ENCODE measurements around the gene TRIM5.
"Not testable (repeated sequence)": the region's sequence is repeated elsewhere in the genome, so short reads cannot be mapped to it uniquely, and the experiment has no call there.

The TRIM5 gene, protein sequence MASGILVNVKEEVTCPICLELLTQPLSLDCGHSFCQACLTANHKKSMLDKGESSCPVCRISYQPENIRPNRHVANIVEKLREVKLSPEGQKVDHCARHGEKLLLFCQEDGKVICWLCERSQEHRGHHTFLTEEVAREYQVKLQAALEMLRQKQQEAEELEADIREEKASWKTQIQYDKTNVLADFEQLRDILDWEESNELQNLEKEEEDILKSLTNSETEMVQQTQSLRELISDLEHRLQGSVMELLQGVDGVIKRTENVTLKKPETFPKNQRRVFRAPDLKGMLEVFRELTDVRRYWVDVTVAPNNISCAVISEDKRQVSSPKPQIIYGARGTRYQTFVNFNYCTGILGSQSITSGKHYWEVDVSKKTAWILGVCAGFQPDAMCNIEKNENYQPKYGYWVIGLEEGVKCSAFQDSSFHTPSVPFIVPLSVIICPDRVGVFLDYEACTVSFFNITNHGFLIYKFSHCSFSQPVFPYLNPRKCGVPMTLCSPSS

GRCh38 chr11:5684646-5685362 is at the start of gene TRIM5:
Gene TRIM5, minus strand, starts transcription at chr11:5685074. Its CDS starts 4,897 bp downstream, at chr11:5680177.
- DNase-seq: peak in 47 of 56 donors; percentile 6 to 78 (median 35)

GRCh38 chr11:5727691-5728090 is 42.8 kb upstream of the TRIM5 start:
- no peak for DNase-seq

DNA sequence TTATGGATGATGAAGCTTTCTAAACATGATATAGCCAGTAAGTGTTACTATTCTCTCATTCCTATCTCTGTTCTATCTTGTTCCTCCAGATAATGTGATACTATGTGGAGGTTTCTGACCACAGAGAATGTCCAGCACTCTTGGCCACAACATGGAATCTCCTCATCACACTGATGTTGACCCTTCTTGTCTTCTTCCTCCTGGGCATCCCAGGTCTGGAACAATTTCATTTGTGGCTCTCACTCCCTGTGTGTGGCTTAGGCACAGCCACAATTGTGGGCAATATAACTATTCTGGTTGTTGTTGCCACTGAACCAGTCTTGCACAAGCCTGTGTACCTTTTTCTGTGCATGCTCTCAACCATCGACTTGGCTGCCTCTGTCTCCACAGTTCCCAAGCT is 41.5 kb upstream of the TRIM5 start:
- no peak for DNase-seq

DNA sequence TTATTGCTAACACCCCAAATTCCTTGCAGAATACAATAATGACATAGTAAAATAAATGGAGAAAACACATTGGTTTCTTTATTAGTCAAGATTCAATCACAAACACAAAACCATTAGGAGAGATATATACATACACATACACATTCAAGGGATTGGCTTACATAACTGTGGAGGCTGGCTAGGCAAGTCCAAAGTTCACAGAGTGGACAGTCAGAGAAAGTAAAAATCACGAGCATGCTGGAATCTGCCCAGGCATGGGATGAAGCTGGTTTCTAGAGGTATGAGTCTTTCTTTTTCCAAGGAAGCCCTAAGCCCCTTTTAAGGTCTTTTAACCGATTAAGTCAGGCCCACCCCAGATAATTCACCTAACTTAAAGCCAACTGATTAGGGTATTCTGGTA is 37.7 kb upstream of the TRIM5 start:
- DNase-seq: no peak

DNA sequence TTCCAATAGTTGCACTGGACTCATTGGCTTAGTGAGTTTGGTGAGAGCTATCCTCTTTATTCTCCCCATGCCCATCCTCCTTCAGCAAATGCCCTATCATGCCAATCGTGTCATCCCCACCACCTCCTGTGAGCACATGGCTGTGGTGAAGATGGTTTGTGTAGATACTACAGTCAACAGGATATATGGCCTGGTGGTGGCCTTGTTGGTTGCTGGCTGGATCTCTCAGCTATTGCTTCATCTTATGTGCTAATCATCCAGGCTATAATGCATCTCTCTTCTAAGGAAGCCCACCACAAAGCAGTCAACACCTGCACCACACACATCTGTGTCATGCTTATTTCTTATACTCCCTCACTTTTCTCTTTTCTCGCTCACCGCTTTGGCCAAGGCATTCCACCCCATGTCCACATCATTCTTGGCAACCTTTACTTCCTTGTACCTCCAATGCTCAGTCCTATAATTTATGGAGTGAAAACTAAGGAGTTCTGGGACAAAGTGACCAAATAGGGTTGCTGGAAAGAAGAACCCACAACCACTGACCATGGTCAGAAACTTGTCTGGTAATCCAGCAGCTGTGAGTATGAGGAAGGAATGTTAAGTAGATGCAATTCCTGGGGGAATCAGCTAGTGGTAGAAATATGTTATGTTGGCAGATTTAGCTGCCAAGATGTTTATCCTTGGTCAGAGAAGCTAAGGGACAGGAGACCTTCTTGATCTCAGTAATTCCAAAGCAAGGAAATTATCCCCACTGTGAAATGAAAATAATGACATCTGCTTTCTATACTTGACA is 35.0 kb upstream of the TRIM5 start:
- no peak for DNase-seq

- DNase-seq: not testable (repeated sequence)
These were observed 31.6 kb upstream of the TRIM5 start for GRCh38 chr11:5716518-5716917.

DNA sequence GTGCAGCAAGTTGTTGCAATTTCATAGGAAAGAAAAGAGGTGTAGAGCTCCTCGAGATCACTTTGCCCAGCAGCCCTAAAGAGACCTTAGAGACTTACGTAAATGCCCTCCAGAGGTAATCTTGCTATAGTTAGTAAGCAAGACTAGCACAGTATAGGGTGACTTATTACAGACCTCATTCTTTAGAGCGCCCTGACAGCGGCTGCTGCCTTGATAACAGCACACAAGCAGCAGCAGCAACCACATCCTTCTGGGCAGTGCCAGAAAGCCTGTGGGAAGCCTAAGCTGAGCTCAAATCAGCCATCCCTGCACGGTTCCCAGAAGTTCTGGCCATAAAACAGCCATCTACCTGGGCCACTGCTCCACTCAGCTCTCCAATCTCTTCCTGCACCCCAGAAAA is 28.8 kb upstream of the TRIM5 start:
- no peak for DNase-seq

GRCh38 chr11:5712507-5712906 is 27.6 kb upstream of the TRIM5 start:
- no peak for DNase-seq

DNA sequence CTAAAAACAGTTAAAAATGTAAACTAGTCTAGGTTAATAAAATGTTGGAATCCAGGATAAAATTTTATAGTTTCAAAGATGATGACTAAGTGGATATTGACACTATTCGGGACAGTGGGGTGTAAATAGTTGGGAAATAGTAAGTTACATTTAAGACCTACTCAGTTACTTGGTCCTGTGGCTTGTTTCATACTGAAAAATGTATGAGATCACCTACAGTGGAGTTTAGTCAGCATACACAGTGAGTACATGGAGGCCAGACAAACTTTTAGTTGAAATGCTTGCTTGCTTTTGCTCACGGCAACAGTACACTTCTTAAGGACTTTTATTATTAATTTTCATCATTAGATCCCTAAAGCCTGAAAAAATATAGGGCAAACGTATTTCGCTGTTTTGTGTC is 20.8 kb upstream of the TRIM5 start:
- no peak for DNase-seq

DNA sequence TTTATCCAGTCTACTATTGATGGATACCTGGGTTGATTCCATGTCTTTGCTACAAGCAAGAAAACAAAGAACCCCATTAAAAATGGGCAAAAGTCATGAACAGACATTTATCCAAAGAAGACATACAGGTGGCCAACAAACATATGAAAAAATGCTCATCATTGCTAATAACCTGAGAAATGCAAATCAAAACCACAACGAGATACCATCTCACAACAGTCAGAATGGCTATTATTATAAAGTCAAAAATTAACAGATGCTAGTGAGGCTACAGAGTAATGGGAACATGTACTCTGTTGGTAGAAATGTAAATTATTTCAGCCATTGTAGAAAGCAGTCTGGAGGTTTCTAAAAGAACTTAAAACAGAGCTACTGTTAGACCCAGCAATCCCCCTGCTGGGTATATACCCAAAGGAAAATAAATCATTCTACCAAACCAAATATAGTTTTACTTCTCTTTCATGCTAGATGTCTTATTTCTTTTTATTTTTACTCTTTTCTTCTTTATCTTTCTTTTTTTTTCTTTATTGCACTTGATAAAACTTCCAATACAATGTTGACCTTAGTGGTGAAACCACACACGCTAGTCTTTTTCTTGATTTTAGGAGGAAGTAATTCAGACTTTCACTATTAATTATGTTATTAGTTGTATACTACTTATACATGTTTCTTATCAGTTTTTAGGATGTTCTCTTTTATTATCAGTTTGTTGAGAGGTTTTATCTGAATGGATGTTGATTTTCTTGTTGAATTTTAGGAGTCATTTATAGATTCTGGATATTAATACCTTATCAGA is 19.1 kb upstream of the TRIM5 start:
- no peak for DNase-seq

- no peak for DNase-seq
These were observed 16.2 kb upstream of the TRIM5 start for GRCh38 chr11:5701055-5701577.

GRCh38 chr11:5700421-5701054 is 15.7 kb upstream of the TRIM5 start:
- DNase-seq: no peak

DNA sequence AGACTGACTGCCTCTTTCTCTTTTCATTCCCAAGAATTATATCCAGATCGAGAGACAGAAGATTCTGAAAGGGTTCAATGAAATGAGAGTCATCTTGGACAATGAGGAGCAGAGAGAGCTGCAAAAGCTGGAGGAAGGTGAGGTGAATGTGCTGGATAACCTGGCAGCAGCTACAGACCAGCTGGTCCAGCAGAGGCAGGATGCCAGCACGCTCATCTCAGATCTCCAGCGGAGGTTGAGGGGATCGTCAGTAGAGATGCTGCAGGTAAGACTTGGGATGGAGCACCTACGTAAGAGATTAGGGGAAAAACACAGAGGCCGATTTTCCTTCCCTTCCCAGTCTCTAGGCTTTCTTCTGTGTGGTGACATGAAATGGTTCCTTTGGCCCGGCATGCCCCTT is 13.4 kb upstream of the TRIM5 start:
- DNase-seq: no peak

GRCh38 chr11:5696210-5696609 is 11.3 kb upstream of the TRIM5 start:
- no peak for DNase-seq

GRCh38 chr11:5695580-5695979 is 10.7 kb upstream of the TRIM5 start:
- no peak for DNase-seq

DNA sequence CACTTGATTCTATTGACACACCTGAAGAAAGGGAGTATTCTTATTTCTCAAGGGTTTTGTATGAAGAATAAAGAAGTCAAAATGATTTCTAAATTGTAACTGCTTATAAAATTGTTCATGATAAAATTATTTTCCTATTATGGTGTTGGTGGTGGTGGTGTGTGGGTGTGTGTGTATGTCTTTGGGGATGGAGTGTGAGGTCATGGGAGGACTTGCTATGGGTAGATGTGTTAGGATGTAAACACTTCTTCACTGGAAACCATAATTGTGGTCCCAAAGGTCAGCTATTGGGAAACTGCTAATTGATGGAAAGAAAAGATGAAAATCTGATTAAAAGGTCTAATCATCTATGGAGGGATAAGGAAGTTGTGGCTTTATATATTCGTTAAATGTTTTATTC is 9.8 kb upstream of the TRIM5 start:
- no peak for DNase-seq

GRCh38 chr11:5691964-5692361 is 7.1 kb upstream of the TRIM5 start:
- DNase-seq: no peak

GRCh38 chr11:5691238-5691963 is 6.5 kb upstream of the TRIM5 start:
- not testable (repeated sequence) for DNase-seq

- DNase-seq: no peak
These were observed 5.9 kb upstream of the TRIM5 start for GRCh38 chr11:5690736-5691135.

DNA sequence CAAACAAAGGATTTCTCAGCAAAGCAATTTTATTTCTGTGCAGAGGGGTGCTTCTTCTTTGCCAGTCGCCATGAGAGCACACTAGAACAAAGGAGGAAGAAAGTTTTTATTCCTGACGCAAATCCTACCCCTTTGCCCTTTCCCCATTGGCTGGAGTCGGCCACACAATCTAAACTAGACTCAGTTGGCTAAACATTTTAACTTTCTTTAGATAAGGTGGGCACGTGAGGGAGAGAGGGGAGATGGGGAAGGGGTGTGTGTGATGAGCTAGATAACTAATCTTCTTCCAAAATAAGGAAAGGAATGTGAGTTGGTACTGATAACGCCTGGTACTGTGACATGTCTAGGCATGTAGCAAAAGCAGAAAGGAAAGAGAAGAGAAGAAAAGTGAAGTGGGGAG is 5.3 kb upstream of the TRIM5 start:
- peak in 1 of 56 donors; percentile 6 for DNase-seq

Data from nucleus accumbens (tissue), 56 donors.